Measurements from ENCODE around the gene PEPD.

GRCh38 chr19:33449799-33450198 lies 71.8 kb downstream of the PEPD start:
- TF ChIP-seq, protein P1, sequence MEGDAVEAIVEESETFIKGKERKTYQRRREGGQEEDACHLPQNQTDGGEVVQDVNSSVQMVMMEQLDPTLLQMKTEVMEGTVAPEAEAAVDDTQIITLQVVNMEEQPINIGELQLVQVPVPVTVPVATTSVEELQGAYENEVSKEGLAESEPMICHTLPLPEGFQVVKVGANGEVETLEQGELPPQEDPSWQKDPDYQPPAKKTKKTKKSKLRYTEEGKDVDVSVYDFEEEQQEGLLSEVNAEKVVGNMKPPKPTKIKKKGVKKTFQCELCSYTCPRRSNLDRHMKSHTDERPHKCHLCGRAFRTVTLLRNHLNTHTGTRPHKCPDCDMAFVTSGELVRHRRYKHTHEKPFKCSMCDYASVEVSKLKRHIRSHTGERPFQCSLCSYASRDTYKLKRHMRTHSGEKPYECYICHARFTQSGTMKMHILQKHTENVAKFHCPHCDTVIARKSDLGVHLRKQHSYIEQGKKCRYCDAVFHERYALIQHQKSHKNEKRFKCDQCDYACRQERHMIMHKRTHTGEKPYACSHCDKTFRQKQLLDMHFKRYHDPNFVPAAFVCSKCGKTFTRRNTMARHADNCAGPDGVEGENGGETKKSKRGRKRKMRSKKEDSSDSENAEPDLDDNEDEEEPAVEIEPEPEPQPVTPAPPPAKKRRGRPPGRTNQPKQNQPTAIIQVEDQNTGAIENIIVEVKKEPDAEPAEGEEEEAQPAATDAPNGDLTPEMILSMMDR (IDR thresholded peaks at IDR 0.05 in 2 of 3, conservative IDR thresholded peaks at IDR 0.05 in 1 of 3; ENCODE audit: borderline replicate concordance in 1 of 3, insufficient read depth in 1 of 3, low read depth in 2 of 3, low read length in 2 of 3), result no peak
- TF ChIP-seq POLR2A (IDR thresholded peaks at IDR 0.05; ENCODE audit: borderline replicate concordance, extremely low read depth, insufficient read depth, insufficient read length), result no peak
- TF ChIP-seq EGR1 (IDR thresholded peaks at IDR 0.05; ENCODE audit: low read depth), result no peak
- TF ChIP-seq TCF7L2 (IDR thresholded peaks at IDR 0.05; ENCODE audit: borderline replicate concordance, extremely low read depth, insufficient read depth, insufficient read length), result no peak
- TF ChIP-seq EZH2 (IDR thresholded peaks at IDR 0.05), result no peak

Data from HCT116 (cell line).